BE2C (cell line): ENCODE measurements around the gene SLC12A1.

Experiments
- DNase-seq: peaks from one replicate; pipeline ENCODE4 v3.0.0-alpha.2; 2020
- H3K27me3 ChIP-seq: fragments of 250-450 bp; sonication (Bioruptor Pico); 2 replicates; pipeline ENCODE4 v1.5.1; 2020; ENCODE audit warnings: mild to moderate bottlenecking
- H3K36me3 ChIP-seq: fragments of 250-450 bp; sonication (Bioruptor Pico); 2 replicates; pipeline ENCODE4 v1.5.1; 2020; ENCODE audit warnings: mild to moderate bottlenecking
- H3K4me1 ChIP-seq: fragments of 250-450 bp; sonication (Bioruptor Pico); 2 replicates; pipeline ENCODE4 v1.5.1; 2020
- H3K4me3 ChIP-seq: 2 replicates; pipeline ENCODE4 v1.5.1; 2011; ENCODE audit warnings: low read depth, low read length
- H3K9me3 ChIP-seq: fragments of 250-450 bp; sonication (Bioruptor Pico); 2 replicates; pipeline ENCODE4 v1.5.1; 2020
- TF ChIP-seq, protein P1 (sequence below): IDR thresholded peaks from 2 replicates; pipeline ENCODE4 v1.5.1; 2012; ENCODE audit warnings: mild to moderate bottlenecking, low read depth, low read length

Gene SLC12A1

DNA sequence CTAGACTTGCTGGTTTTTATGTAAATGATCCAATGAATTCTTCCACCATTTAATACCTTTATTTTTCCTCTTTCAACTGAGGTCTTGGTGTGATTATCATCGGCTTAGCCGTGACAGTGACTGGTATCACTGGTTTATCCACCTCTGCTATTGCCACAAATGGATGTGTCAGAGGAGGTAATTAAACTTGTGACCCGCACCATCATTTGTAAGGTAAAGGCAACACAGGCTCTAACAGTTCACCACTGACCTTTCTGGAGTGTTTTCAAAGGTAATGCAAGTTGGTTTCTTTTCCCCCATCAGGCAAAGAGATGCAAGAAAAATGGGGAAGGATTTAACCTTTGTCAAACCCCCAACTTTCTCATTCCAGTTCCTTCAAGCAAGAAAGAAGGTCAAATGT, 19.7 kb downstream of the SLC12A1 start:
- TF ChIP-seq, protein P1, sequence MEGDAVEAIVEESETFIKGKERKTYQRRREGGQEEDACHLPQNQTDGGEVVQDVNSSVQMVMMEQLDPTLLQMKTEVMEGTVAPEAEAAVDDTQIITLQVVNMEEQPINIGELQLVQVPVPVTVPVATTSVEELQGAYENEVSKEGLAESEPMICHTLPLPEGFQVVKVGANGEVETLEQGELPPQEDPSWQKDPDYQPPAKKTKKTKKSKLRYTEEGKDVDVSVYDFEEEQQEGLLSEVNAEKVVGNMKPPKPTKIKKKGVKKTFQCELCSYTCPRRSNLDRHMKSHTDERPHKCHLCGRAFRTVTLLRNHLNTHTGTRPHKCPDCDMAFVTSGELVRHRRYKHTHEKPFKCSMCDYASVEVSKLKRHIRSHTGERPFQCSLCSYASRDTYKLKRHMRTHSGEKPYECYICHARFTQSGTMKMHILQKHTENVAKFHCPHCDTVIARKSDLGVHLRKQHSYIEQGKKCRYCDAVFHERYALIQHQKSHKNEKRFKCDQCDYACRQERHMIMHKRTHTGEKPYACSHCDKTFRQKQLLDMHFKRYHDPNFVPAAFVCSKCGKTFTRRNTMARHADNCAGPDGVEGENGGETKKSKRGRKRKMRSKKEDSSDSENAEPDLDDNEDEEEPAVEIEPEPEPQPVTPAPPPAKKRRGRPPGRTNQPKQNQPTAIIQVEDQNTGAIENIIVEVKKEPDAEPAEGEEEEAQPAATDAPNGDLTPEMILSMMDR: no peak
- no peaks in the 10 kb centered on the region for H3K27me3 ChIP-seq
- H3K4me3 ChIP-seq: no peak overlapping the region
- H3K4me1 ChIP-seq: no peaks in the 10 kb centered on the region
- no peaks in the 10 kb centered on the region for H3K36me3 ChIP-seq
- DNase-seq: no peak
- no peaks in the 10 kb centered on the region for H3K9me3 ChIP-seq

DNA sequence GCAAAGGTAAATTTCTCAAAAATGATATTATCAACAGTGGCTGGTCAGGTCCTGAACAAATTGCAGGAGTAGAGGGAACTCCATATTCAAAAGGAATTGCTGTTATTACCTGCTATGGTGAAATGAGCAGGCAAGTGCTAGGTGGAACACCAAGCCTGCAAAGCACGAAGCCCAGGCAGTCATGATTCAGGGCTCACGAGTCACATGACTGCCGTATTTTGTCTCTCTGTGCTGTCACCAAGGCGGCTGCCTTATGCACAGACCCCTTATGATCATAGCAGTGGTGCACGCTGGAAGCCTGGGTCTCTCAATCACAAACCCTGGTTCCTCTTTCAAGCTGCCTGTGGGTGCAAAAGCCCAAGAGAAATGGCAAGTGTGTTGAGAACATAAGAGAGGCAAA, 24.4 kb downstream of the SLC12A1 start:
- TF ChIP-seq, protein P1: no peak
- Histone ChIP-seq H3K4me3 (no peak overlapping the region), H3K27me3 (no peaks in the 10 kb centered on the region), H3K4me1 (no peaks in the 10 kb centered on the region), H3K9me3 (no peaks in the 10 kb centered on the region), H3K36me3 (no peaks in the 10 kb centered on the region)
- DNase-seq: no peak

DNA sequence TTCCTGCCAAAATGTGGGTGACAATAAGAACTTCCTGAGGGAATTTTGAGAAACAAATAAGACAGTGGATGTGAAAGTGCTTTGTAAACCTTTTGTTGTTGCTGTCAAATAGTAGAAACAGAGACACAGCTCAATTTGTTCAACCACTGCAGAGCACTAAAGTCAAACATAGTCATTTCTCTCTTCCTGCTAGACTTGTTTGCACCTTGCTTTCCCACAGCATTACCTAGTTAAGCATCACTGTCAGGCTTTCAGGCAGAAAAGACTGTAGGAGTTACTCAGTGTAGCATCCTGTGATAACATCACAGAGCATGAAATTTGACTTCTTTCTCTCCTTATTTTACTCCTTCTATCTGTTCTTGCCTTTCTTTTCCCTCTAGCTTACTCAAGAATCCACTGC, 27.1 kb downstream of the SLC12A1 start:
- TF ChIP-seq, protein P1: no peak
- DNase-seq: no peak
- H3K9me3 ChIP-seq: no peaks in the 10 kb centered on the region
- no peaks in the 10 kb centered on the region for H3K4me1 ChIP-seq
- H3K36me3 ChIP-seq: no peaks in the 10 kb centered on the region
- no peaks in the 10 kb centered on the region for H3K27me3 ChIP-seq
- H3K4me3 ChIP-seq: no peak overlapping the region

DNA sequence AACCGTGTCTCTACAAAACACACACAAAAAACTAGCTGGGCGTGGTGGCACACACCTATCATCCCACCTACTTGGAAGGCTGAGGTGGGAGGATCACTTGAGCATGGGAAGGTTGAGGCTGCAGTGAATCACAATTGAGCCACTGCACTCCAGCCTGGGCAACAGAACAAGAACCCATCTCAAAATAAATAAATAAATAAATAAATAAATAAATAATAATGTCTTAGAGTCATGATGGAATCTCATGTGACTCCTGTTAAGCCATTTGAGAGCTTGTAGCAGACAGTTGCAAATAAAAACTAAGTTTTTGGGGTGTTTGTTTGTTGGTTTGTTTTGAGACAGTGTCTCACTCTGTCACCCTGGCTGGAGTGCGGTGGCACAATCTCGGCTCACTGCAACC, 33.2 kb downstream of the SLC12A1 start:
- DNase-seq: no peak
- H3K36me3 ChIP-seq: no peaks in the 10 kb centered on the region
- H3K27me3 ChIP-seq: no peaks in the 10 kb centered on the region
- no peaks in the 10 kb centered on the region for H3K9me3 ChIP-seq
- no peaks in the 10 kb centered on the region for H3K4me1 ChIP-seq
- TF ChIP-seq, protein P1: no peak
- H3K4me3 ChIP-seq: no peak overlapping the region

DNA sequence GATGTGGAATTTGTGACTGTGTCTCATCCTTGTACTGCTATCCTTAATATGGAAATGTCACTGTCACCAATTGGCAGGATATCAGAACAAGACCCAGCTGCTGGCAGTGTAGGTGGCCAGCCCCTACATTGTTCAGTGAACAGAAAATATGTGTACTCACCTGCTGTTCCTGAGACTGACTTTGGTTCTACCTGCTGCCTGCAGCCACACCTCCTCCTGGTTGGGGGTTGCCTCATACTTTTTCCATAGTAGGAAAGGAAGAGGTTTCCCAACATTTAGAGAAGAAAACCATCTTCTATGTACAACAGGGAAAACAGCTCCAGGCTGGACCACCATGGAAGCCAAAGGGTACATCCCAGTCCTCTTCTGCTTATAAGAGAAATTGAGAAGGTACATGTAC, 35.9 kb downstream of the SLC12A1 start:
- DNase-seq: no peak
- no peak overlapping the region for H3K4me3 ChIP-seq
- H3K9me3 ChIP-seq: no peaks in the 10 kb centered on the region
- no peaks in the 10 kb centered on the region for H3K36me3 ChIP-seq
- no peaks in the 10 kb centered on the region for H3K4me1 ChIP-seq
- TF ChIP-seq, protein P1: no peak
- no peaks in the 10 kb centered on the region for H3K27me3 ChIP-seq

DNA sequence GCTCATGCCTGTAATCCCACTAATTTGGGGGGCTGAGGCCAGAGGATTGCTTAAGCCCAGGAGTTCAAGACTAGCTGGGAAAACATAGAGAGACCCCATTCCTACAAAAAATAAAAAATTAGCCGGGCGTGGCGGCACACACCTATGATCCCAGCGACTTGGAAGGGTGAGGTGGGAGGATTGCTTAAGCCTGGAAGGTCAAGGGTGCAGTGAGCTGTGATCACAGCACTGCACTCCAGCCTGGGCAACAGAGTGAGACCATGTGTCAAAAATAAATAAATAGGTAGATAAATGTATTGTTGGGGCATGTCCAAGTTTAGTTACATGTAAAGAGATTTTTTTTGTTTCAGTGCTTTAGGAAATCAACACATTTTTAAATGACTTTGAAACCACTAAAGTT, 36.4 kb downstream of the SLC12A1 start:
- H3K4me3 ChIP-seq: no peak overlapping the region
- H3K9me3 ChIP-seq: no peaks in the 10 kb centered on the region
- no peaks in the 10 kb centered on the region for H3K4me1 ChIP-seq
- DNase-seq: no peak
- TF ChIP-seq, protein P1: no peak
- no peaks in the 10 kb centered on the region for H3K36me3 ChIP-seq
- no peaks in the 10 kb centered on the region for H3K27me3 ChIP-seq
